Stimulated activated CD4-positive, alpha-beta T cell treated with anti-CD3 and anti-CD28 coated beads, Interleukin-15, amount 100 ng/mL, for 1 hour (primary cell): ENCODE data around the gene RBM18.

Source experiments
- DNase-seq, 2 donors: peaks; one replicate each; pipeline ENCODE4 v3.0.0-alpha.2; 2020; ENCODE audit warnings: low read depth in 1 of 2, low spot score in 1 of 2

Gene RBM18

DNA sequence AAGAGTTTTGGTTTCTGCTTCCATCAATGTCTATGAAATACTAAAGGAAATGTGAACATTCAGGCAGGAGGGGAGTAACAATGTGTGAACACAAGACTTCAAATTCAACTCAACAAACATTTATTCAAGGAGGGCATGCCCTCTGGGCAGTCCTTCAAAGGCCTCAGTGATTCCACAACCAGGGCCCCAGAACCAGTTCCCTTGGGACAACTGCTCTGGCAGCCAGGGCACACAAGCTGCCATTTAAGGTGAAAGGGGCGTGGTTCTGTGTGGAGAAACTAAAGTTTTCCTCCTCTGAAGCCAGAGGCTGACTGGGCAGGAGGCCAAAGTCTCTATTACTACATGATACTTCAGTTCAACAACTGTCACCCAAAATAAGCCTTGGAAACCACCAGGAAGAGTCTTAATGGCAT, 3.2 kb downstream of the RBM18 start:
- no peak for DNase-seq

DNA sequence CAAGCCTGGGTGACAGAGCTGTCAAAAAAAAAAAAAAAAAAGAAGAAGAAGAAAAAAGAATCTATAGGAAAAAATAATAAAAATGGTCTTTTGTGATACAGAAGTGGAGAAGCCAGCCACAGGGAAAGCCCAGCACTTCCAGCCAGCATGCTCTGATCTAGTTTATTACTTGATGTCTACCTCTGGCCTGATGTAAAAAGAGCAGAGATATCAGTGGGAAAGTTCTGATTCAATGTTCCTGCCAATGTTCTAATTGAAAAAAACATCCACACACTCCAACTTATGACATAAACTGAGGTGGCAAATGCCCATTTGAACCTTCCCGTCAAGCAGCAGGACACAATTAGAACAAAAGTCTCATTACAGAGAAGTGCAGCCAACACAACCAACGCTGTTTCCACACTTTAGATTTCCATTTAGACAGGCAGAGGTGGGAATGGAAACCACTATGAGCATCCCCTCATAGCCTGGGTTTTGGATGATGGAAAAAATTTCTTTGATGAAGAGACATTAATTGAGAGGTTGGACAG, 5.7 kb downstream of the RBM18 start:
- no peak for DNase-seq

DNA sequence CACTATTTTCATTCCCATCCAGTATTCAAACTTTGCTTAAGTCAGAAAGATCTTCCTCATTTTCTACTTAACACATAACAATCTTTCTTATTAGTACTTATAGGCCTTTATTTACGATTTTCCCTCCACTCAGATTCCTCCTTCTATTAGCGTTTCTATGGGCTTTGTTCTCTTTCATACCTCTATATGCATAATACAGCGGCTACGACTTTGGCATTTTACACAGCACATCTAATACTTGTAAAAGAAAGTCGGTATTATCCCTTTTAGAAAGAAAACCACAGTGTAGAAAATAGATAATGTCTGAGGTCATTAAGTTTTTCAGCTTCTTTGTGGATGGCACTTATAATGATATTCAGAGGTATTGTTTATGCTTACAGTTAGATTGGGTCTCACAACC, 8.4 kb downstream of the RBM18 start:
- no peak for DNase-seq

DNA sequence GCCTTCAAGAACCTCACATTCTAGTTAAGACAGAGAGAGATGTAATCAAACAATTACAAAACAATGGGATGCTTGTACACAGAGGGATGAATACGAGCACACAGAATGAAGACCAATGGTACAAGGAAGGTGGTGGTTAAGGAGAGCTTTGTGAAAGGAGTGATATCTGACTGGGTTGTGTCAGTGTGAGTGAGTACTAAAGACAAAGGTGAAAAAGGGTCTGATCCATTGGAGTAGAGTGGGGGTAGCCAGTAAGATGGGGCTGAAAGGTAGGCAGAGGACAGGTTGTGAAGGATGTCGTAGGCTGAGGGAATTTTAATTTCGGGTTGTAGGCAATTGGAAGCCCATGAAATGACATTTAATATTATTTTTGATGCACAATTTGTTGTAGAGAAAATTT, 9.9 kb downstream of the RBM18 start:
- DNase-seq, result no peak

DNA sequence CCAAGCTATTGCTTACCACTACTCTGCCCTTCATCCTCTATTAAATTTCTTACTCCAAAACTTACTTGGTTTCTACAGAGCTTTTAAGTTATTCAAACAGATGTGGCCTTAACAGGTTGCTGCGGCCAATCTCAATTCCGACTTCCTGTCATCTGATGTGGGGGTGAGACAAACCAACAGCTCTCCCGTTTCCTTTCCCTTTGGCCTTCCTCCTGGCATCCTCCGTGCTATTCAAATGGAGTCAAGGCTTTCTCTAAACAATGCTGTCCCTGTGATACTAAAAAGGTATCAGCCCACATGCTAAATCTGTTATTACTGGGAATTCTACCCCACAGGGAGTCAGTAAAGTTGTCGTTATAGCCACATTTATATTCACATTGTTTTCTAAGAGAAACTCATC, 11.8 kb downstream of the RBM18 start:
- DNase-seq, result no peak

DNA sequence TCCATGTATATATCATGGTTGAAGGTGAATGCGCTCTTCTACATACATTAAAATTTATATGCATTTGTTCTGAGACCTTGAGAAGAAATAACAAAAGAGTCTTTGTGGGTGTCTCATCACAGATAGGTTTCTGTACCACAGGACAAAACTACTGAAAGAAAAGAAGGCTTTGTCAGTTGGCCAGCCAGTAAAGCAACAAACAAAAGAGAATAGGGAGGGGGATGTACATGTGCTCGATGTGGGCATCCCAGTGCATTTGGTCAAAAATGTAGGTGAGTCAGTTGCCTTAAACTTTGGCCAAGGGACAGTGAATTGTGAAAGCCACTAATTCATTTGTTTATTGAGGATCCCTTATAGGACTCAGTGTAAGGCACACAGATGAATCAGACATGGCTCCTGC, 13.3 kb downstream of the RBM18 start:
- no peak for DNase-seq

DNA sequence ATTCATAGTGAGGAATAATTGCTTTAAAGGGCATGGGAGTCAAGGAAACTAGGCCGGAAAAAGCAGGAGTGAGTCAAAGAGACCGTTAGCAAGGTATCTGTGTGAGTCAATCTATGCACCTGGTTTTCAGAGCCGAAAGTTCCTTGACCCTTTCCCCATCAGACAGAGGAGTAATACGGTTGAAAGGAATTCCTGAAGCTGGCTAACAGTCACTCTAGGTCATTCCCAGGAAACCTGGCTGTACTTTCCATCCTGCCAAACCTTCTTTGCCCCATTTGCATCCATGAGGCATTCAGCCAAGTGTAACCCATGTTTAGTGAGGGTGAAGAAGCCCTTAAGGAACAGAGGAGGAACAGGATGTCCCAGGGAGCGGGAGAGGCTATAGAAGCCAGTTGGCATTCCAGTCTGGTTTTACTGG, 16.2 kb downstream of the RBM18 start:
- DNase-seq, result no peak

DNA sequence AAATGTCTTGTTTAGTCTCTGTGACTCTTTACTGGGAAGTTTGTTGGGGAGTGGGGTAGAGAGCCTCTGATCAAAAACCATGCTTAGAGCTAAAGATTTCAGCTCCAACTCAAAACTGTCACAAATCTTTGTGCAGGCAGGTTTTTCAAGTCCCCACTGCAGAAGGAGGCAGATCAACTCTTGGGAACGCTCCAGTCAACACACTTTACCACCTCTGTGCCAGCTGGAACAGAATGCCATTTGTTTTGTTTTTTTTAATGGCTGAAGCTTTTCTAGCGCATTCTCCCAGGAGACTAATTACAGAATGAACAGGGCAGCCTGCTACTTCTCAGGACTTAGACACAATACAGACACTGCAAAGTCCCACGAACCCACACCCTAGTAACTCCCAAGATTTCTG, 18.0 kb downstream of the RBM18 start:
- no peak for DNase-seq

DNA sequence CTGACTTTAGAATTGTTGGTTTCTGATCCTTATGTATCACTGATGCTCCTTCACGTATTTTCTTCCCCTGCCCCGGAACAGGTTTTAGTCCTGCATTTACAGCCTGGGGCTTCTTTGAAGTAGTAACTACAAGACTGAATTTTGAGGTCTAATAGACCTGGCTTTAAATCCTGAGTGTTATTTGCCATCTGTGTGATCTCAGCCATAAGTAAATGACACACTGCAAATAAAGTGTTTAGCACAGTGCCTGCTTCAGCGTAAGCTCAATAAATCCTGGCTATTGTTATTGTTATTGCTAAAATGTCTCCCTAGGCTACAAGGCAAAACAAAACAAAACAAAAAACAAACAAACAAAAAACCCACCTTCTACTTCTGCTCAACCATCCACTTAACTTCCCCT, 20.3 kb downstream of the RBM18 start:
- DNase-seq, result no peak

DNA sequence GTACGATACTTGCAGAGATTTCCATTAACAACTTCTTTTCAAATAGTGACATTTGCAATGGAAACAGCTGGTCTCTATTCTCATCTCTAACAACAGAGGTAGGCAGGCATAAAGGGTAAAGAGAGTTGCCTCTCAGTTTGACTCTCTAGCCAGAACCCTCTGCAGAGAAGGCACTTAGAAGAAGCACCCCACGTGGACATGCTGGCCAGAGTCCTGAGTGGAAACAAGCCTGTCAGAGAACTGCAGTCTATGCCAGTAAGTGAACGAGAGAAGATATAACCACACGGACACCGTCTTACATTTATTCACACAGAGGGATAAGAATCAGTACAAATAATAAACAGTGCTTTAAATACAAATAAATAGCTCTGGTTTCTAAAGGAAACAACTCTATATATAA, 24.9 kb downstream of the RBM18 start:
- DNase-seq, result no peak

DNA sequence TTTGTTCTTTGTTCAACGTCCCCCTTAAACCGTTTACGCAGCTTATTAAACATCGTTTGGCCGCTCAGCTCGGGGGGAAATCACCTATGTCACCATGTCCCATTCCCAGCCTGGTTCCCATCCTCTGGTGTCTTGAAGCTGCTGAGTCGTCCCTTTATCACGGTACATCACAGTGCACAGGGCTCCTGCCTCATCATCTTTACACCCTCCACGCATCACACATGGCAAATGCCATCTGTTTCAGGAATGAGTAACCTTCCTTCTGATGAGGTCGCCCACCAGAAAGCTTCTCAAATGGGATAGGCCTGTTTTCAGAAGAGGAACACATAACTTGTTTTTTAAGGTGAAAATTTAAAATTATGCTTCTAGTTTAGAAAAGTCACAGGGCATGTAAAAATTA, 28.0 kb downstream of the RBM18 start:
- no peak for DNase-seq

DNA sequence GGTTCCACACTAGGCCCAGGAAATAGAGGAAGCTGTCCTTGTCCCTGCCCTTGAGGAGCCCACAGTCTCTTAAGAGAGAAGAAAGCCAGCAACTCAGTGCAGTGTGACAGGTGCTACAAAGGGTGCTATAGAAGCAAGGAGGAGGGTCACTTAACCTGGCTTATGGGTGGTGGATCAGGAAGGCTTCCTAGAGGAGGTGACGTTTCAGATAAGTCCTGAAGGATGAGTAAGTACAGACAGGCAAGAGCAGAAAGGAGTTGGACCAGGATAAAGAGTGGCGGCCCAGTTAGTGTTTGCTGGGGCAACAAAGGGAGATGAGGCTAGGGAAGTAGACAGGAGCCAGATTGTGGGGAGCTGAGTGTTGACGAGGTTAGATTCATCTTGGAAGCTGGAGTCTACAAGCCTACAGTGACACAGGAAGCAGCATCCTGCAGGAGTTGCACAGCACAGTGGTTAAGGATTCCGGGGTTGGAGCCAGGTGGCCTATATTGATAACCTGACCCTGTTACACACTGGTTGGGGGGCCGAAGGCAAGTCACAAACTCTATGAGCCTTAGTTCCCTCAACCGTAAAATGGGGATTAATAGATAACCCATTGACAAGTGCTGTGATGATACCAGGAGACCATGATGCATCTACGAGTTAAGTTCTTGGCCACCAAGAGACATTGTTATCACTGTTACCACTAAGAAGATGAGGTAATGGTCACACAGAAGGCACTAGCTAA, 30.5 kb downstream of the RBM18 start:
- DNase-seq, result no peak

DNA sequence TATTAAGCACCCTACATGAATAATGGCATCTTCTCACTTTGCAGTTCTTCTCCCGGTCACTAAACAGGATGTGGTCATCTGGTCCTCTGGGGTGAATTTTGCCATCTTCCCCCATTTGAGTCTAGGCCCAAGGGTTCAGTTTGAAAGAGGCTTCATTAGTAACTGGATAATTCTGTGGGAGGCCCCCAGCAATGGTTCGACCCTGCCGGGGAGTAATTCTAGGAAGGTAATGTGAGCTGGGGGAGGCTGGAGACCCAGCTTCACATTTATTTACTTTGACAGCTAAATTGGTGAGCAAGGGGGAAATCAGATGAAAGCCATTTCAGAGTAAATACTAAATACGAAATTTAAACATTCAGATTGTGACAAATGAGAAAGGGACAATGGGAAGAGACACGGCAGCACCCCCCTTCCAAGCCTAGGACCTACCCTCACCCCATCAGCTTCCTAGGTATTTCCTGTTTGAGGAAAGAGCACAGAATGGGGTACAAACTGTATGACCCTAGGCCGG, 31.8 kb downstream of the RBM18 start:
- no peak for DNase-seq

DNA sequence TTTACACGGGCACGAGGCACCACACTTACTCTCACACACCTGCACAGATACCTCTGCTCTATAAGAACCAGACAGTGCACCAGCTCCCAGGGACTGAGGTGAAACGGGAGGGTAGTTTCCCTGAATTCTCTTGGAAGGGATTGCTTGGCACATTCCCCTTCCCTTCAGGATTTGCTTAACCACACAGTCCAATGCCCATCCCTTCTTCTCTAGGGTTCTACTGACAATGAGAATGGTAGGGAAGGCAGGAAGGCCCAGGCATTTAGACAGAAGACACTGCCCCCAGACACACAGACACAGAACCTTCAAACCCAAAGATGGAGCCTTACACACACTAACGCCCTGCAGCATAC, 35.2 kb downstream of the RBM18 start:
- no peak for DNase-seq

DNA sequence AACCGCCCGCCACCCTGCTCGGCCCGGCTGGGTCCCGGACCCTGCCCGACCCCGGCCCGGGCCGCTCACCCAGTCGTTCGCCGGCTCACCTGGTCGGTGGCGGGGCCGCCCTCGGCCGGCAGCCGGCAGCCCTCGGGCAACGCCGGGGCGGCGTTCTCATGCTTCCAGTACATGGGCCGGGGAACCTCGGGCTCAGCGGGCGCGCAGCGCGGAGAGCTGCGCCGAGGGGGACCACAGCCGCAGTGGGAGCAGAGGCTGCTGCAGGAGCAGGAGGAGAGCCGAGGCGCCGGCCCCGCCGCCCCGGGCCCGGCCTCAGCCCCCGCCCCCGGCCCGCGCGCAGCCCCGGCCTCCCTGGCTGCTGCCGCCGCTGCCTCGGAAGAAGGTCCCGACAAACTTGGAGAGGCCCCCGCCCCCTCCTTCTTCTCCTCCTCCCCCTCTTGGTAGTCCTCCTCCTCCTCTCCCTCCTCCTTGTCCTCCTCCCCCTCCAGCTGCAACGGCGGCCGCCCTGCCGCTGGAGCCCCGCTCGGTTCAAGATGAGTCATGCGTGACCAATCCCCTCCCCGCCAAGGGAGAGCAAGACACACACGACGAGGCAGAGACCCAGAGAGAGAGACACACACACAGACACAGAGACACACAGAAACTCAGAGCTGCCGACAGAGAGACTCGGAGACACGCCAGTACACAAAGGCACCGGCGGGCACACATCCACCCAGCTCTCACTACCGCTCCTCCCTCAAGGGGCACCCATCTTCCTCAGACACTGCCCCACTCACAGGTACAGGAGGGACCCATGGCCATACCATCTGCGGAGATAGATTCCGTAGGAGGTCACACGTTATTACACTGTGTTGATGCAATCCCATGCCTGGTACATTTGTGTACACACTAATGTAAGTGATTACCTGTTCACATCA, 35.8 kb downstream of the RBM18 start, which contains the start of gene LHX6:
LHX6 (minus strand) TSS at position 390 of the 917 bp plus-strand sequence; CDS start at position 173, 217 bp downstream.
- DNase-seq, result no peak

DNA sequence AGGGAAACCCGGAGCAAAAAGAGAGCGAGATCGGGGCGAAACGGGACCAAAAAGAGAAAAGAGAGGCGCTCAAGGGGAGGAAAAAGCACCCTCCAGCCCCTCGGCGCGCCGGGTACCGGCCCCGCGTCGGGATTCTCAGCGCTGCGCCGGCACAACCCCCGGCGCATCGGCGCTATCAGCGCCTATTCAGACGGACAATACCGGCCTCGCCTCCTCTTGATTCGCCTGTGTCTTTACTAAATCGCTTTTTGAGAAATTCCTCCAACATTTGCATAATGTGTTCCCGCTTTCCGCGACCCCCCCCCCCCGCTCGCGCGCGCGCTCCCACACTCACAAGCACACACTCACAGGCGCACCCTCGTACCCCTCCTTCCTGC, 36.5 kb downstream of the RBM18 start:
- no peak for DNase-seq

DNA sequence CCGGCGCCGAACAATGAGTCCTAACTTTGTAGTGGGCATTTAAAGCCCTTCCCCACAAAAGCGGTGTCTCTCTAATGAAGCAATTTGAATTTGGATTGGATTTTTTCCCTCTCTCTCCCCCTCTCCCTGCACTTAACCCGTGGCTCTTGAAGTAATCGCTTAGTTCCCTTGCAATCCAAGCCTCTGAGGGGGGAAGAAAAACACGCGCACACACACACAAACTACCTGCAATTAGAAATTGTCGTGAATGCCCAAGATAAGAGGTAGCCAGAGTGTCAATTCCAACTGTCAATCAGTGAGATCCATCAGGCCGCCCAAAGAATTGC, 37.1 kb downstream of the RBM18 start:
- DNase-seq, result no peak

DNA sequence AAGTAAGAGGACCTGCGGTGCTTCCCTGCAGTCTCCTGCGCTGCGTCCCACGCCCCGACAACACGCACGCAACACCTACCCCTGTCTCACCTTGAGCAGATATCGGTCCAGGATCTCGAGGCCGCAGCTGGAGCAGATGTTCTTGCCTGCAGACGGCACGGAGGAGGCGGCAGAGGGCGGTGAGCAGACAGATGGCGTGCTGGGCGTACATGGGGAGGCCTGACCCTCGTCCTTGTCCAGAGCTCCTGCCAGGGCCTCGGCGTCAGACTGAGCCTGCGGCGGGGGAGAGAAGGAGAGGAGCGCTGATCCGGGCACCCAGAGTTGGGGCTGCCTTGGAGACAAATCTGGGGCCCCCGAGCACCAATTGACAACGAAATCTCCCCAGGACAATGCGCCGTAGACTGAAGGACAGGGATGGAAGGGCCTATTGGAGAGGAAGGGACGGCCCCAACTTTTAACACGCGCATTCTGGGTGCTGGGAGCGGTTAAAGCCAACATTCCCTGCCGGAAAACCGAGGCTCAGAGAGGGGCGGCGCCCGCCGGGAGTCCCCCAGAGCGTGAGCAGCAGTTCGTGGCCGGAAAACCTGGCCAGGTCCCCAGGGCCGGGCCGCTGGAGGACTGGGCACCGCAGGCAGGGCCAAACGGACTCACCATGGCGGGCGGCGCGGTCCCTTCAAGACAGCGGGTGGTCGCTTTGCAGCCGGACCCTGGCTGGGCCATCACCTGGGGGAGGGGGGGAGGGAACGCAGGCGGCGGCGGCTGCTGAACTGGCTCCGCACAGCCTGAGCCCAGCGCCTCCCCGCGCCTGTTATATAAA, 37.7 kb downstream of the RBM18 start:
- no peak for DNase-seq

DNA sequence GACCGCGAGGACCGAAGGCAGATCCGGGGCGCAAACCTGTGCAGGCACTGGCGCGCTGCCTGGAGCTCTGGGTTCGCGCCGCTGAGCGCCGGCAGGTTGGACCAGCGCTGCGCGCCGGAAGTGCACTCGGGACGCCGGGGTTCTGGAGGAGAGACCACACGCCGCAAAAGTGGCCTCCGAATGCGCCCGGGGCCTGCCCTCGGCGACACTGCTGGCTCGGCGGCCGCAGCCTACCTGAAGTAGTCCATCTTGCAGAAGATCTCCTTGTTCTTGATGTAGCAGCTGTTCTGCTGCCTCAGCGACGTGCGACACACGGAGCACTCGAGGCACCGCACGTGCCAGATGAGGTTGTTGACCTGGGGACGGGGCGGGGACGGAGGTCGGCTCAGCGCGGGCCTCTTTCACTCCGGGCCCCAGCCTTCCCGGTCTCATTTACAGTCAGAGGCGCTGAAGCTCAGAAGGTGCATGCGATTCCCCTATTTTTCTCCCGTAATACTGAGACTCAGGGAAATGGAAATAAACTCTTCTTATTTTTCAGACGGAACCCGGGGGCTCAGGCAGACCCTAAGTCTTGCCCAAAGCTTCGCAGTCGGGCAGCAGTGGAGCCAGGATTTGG, 38.4 kb downstream of the RBM18 start:
- no peak for DNase-seq

DNA sequence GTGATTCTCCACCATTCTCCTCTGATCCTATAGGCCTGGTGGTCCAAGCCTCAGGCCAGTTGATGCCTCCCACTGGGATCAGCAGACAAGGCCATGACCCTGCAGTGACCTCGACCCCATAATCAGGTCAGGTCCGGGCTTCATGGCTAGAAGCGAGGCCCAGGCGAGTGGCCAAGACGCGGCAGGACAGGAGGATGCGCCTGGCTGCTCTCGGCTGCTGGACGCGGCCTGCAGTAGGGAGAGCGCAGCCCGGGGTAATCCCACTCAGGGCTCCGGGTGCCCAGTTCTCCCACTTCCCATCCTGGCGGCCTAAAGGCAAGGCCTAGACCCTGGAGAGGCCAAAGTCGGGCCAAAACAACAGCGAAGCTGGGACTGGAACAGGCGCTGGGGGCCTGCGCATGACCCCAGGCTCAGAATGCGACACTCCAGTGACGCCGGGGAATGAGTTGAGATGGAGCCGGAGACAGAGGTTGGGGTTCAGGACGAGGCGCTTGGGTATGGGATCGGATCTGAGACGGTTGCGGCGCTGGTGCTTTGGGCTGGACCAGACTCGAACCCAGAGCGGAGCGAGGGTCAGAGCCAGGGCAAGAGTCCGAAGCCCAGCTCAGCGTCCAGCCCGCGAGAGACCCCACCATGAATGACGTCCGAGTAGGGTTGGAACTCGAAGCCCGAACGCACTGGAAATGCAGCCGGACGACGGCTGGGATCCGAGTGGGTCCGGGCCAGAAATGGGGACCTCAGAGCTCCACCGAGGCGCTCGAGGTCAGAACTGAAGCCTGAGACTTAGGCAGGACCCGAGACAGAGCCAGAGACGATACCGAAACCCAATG, 39.1 kb downstream of the RBM18 start:
- no peak for DNase-seq
